CD8-positive, alpha-beta memory T cell (primary cell): ENCODE data around the gene TFCP2. TPM values are rescaled to one million over a fixed set of nuclear protein-coding genes. Genes with fewer than 3 reads are reported as not detected.
"Not testable (repeated sequence)": the region's sequence is repeated elsewhere in the genome, so short reads cannot be mapped to it uniquely, and the experiment has no call there.

Experiments
- CTCF ChIA-PET: fragments of 350-600 bp; sonication (Branson Sonifier 250); formaldehyde crosslinking; loops from one replicate; lab custom pipeline; 2021; ENCODE audit warnings: antibody characterized with exemption; lab: Charles Lee
- POLR2A ChIA-PET: fragments of 350-600 bp; sonication (Branson Sonifier 250); formaldehyde crosslinking; loops from one replicate; lab custom pipeline; 2021; ENCODE audit warnings: antibody characterized with exemption; lab: Charles Lee
- DNase-seq, 5 donors: peaks; one replicate each; pipeline versions ENCODE4 v3.0.0 to v3.0.0-alpha.2; 2020 to 2022; ENCODE audit warnings: mixed read lengths in 1 of 5
- H3K27ac ChIP-seq: one replicate; pipeline ENCODE4 v1.7.0; 2013; ENCODE audit warnings: low read depth, mild to moderate bottlenecking, low read length, moderate library complexity
- H3K27me3 ChIP-seq: 2 replicates; pipeline ENCODE4 v1.7.0; 2013; ENCODE audit warnings: low read length, mild to moderate bottlenecking; ENCODE audit not compliant: insufficient read depth, poor library complexity, severe bottlenecking
- H3K36me3 ChIP-seq: 2 replicates; pipeline ENCODE4 v1.7.0; 2013; ENCODE audit warnings: mild to moderate bottlenecking, low read length, moderate library complexity; ENCODE audit not compliant: insufficient read depth
- H3K4me1 ChIP-seq: 2 replicates; pipeline ENCODE4 v1.7.0; 2013; ENCODE audit warnings: mild to moderate bottlenecking, low read length, moderate library complexity; ENCODE audit not compliant: insufficient read depth
- H3K4me3 ChIP-seq: 2 replicates; pipeline ENCODE4 v1.7.0; 2013; ENCODE audit warnings: mild to moderate bottlenecking, low read length
- H3K9me3 ChIP-seq: 2 replicates; pipeline ENCODE4 v1.7.0; 2013; ENCODE audit warnings: mild to moderate bottlenecking, low read length
- H3K27ac Mint-ChIP-seq, 8 donors: one replicate each; pipeline ENCODE4 v1.8.0; 2020 to 2021; ENCODE audit warnings: mixed read lengths in 8 of 8, mild to moderate bottlenecking in 6 of 8, inconsistent platforms in 3 of 8, moderate library complexity in 3 of 8
- H3K27me3 Mint-ChIP-seq, 2 donors: one replicate each; pipeline ENCODE4 v1.8.0; 2020 to 2021; ENCODE audit warnings: mixed read lengths in 2 of 2, mild to moderate bottlenecking in 1 of 2, moderate library complexity in 1 of 2
- H3K36me3 Mint-ChIP-seq, 3 donors: one replicate each; pipeline ENCODE4 v1.8.0; 2020 to 2021; ENCODE audit warnings: mixed read lengths in 3 of 3, inconsistent platforms in 1 of 3, mild to moderate bottlenecking in 1 of 3
- H3K4me1 Mint-ChIP-seq, 3 donors: one replicate each; pipeline ENCODE4 v1.8.0; 2020 to 2021; ENCODE audit warnings: mixed read lengths in 3 of 3, inconsistent platforms in 1 of 3, mild to moderate bottlenecking in 1 of 3
- H3K4me3 Mint-ChIP-seq, 7 donors: one replicate each; pipeline ENCODE4 v1.8.0; 2020 to 2021; ENCODE audit warnings: mixed read lengths in 7 of 7, mild to moderate bottlenecking in 6 of 7, moderate library complexity in 4 of 7, inconsistent platforms in 2 of 7
- H3K9me3 Mint-ChIP-seq, 5 donors: one replicate each; pipeline ENCODE4 v1.8.0; 2020 to 2022; ENCODE audit warnings: mixed read lengths in 5 of 5, mild to moderate bottlenecking in 3 of 5, moderate library complexity in 2 of 5, inconsistent platforms in 1 of 5
- polyA plus RNA-seq: library from polyadenylated mRNA; unstranded; fragments of 300-500 nt; fragmentation: Illumina TruSeq; gene quantifications from one replicate; pipeline ENCODE4 v1.2.3, GENCODE V29; 2021
- total RNA-seq, 2 experiments: library from RNA; stranded (reverse); gene quantifications; one replicate each; pipeline ENCODE4 v1.2.3, GENCODE V29; 2021

The TFCP2 gene
- 10 to 100 TPM; 41.0 to 41.9 TPM for total RNA-seq
- polyA plus RNA-seq: 13.9 TPM

DNA sequence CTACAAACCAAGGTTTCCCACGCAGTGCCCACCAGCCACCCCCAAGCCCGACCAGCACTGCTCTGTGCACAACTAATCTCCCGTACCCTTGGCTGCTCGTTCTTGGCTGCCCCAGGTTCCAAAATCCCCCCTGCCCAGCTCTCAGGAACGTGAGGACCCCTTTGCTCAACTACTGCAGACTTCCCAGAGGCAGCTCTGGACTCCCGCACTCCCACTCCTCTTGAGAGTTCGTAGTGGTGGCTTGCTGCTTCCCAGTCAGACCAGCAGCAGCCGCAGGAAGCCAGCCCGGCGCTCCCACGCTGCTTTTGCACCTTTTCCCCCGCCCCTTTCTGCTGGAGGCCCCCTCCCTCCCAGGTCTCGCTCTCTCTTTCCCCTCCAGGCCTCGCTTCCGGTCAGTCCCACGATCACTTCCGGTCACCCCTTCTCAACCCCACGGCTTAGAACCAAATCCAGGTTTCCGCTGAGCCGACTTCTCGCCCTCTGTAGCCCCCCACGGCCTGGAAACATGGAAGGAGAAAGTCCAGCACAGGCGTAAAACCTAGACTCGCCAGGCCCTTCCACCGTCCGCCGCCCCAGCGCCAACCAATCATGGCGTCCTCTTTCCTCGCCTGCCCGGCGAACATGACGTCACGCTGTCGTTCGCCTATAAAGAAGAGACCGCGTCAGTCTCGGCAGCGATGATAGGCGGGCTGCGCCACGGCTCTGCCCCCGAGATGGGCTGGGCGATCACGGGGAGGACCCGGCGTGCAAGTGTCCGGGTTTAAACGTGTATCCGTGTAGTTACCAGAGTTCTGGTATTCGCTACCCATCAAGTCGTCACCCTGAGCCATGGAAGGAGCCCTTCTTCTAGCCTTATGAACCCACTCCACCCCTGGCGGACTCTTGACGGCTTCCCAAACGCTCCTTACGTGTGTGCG, at the start of gene TFCP2:
Gene TFCP2, minus strand, starts transcription at position 621 of the 917 bp plus-strand sequence. CDS start 713 bp downstream, outside the sequence.
- ChIA-PET POLR2A (interaction anchor here (0.6 kb wide), 1 partner anchor 16 kb away, joined by 3 read pairs; no protein-coding TSS in a partner anchor), CTCF (interaction anchor here (1.3 kb wide), 1 partner anchor 168 kb away, joined by 5 read pairs; no protein-coding TSS in a partner anchor)
- Mint-ChIP-seq H3K4me3 (peak within 1 kb of the TSS in 4 of 7 donors; percentile 79 to 87 (median 84)), H3K4me1 (peaks cover 7 to 18% (median 16%) of the 10 kb centered on the region in 3 donors), H3K27me3 (no peaks in the 10 kb centered on the region), H3K9me3 (no peaks in the 10 kb centered on the region), H3K27ac (peak within 1 kb of the TSS in 7 of 8 donors; percentile 74 to 93 (median 83)), H3K36me3 (peaks cover 0 to 6% (median 0%) of the 10 kb centered on the region in 3 donors)
- Histone ChIP-seq H3K4me1 (peaks cover 10% of the 10 kb centered on the region), H3K27me3 (no peaks in the 10 kb centered on the region), H3K27ac (peak within 1 kb of the TSS; percentile 99), H3K36me3 (no peaks in the 10 kb centered on the region), H3K9me3 (no peaks in the 10 kb centered on the region), H3K4me3 (peak within 1 kb of the TSS; percentile 94)
- DNase-seq: peak; percentile 89 to 95 (median 91)

- H3K4me3 ChIP-seq: no peak overlapping the region
- no peaks in the 10 kb centered on the region for H3K9me3 ChIP-seq
- H3K4me3 Mint-ChIP-seq: peak overlapping the region in 1 of 7 donors; percentile 18
- ChIA-PET POLR2A (no interaction called here), CTCF (no interaction called here)
- H3K4me1 ChIP-seq: peaks cover 12% of the 10 kb centered on the region
- peaks cover 14 to 26% (median 19%) of the 10 kb centered on the region in 3 donors for H3K4me1 Mint-ChIP-seq
- H3K27ac ChIP-seq: no peak overlapping the region
- no peaks in the 10 kb centered on the region for H3K9me3 Mint-ChIP-seq
- DNase-seq: no peak
- no peaks in the 10 kb centered on the region for H3K27me3 Mint-ChIP-seq
- H3K27ac Mint-ChIP-seq: peak overlapping the region in 1 of 8 donors; percentile 42
- no peaks in the 10 kb centered on the region for H3K36me3 ChIP-seq
- peaks cover 0 to 7% (median 3%) of the 10 kb centered on the region in 3 donors for H3K36me3 Mint-ChIP-seq
- no peaks in the 10 kb centered on the region for H3K27me3 ChIP-seq
Observed at GRCh38 chr12:51222461-51222860, 49.5 kb upstream of the TFCP2 start.

DNA sequence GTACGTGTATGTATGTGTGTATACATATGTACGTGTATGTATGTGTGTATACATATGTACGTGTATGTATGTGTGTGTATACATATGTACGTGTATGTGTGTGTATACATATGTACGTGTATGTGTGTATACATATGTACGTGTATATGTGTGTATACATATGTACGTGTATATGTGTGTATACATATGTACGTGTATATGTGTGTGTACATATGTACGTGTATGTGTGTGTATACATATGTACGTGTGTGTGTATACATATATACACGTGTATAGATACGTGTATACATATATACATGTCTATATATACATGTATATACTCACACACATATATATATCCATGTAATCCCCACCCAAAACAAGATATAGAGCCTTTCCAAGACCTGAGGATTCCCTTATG, 46.9 kb upstream of the TFCP2 start:
- POLR2A ChIA-PET, CTCF ChIA-PET: not testable (repeated sequence)
- peak overlapping the region in 4 of 7 donors; percentile 35 to 94 (median 76) for H3K4me3 Mint-ChIP-seq

DNA sequence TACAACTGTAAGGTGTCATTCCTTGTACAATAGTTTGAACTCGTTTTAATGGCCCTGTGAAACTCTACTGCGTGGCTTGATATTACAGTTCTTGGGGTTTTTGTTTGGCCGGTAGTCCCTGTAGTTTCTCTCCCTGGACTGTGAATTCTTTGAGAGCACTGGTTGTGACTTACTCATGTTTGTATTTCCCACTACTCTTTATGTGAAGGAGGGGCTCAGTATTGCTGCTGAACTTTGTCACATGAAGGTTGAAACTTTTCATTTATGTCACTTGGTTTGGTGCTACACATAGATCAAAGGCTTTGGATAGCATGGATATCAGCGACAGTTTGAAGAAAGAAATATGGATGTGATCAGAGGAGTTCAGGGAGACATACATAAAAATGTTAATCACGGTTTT, 46.4 kb upstream of the TFCP2 start:
- Mint-ChIP-seq H3K9me3 (no peaks in the 10 kb centered on the region), H3K4me1 (peaks cover 21 to 40% (median 22%) of the 10 kb centered on the region in 3 donors), H3K27ac (peak overlapping the region; percentile 77 to 99 (median 96)), H3K36me3 (peaks cover 0 to 10% (median 3%) of the 10 kb centered on the region in 3 donors), H3K27me3 (no peaks in the 10 kb centered on the region), H3K4me3 (peak overlapping the region; percentile 35 to 98 (median 93))
- Histone ChIP-seq H3K27me3 (no peaks in the 10 kb centered on the region), H3K36me3 (no peaks in the 10 kb centered on the region), H3K4me3 (peak overlapping the region; percentile 11), H3K4me1 (peaks cover 17% of the 10 kb centered on the region), H3K9me3 (no peaks in the 10 kb centered on the region), H3K27ac (peak overlapping the region; percentile 7)
- ChIA-PET CTCF (interaction anchor here (0.9 to 3.1 kb wide), 3 partner anchors 21 to 122 kb away, joined by 3 to 31 read pairs (median 6); partner anchors contain the start of gene DAZAP2), POLR2A (interaction anchor here (1.5 to 4.1 kb wide), 3 partner anchors 20 to 51 kb away, joined by 3 to 125 read pairs (median 8); partner anchors contain the start of genes DAZAP2 and SMAGP)
- no peak for DNase-seq

More for the DNA sequence above, 46.9 kb upstream of the TFCP2 start:
- H3K27me3 ChIP-seq, H3K36me3 ChIP-seq, DNase-seq, H3K9me3 ChIP-seq, H3K9me3 Mint-ChIP-seq, H3K4me3 ChIP-seq, H3K27me3 Mint-ChIP-seq, H3K27ac ChIP-seq: not testable (repeated sequence)
- Mint-ChIP-seq H3K27ac (peak overlapping the region in 4 of 8 donors; percentile 77 to 99 (median 94)), H3K4me1 (peaks cover 21 to 40% (median 22%) of the 10 kb centered on the region in 3 donors), H3K36me3 (peaks cover 0 to 12% (median 3%) of the 10 kb centered on the region in 3 donors)
- H3K4me1 ChIP-seq: peaks cover 17% of the 10 kb centered on the region

DNA sequence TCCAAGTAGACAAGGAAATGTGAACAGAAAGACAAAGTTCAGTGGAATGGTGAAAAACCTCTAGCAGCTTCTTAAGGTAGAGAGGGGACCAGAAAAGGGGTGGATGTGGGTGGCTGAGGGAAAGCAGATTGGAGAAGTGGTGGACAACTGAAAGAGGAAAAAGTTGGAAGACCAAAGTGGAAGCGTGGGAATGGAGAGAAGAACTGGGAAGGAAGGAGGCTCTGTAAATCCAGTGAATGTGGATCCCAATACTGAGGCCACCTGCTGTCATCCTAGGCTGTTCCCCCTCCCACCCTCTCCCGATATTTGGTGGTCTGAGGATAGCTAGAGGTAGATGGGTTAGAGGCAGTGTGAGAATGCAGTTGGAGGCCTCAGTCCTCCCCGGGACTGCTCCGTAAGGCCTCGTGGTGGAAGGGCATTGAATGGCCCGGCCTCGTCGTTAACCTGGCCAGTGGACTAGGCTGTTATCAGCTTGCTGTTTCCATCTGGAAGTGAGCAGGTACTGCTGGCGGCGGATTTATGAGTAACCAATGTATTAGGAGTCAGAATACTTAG, 45.7 kb upstream of the TFCP2 start:
- Histone ChIP-seq H3K4me3 (peak overlapping the region; percentile 96), H3K9me3 (no peaks in the 10 kb centered on the region), H3K36me3 (no peaks in the 10 kb centered on the region), H3K27ac (peak overlapping the region; percentile 90), H3K4me1 (peaks cover 17% of the 10 kb centered on the region), H3K27me3 (no peaks in the 10 kb centered on the region)
- Mint-ChIP-seq H3K4me3 (peak overlapping the region; percentile 92 to 98 (median 94)), H3K4me1 (peaks cover 22 to 40% (median 23%) of the 10 kb centered on the region in 3 donors), H3K36me3 (peaks cover 0 to 10% (median 3%) of the 10 kb centered on the region in 3 donors), H3K27ac (peak overlapping the region; percentile 90 to 99 (median 97)), H3K27me3 (no peaks in the 10 kb centered on the region), H3K9me3 (no peaks in the 10 kb centered on the region)
- no peak for DNase-seq
- ChIA-PET CTCF (interaction anchor here (0.8 to 3.1 kb wide), 13 partner anchors 9 to 193 kb away, joined by 3 to 31 read pairs (median 5); partner anchors contain the start of genes DAZAP2 and SLC11A2), POLR2A (interaction anchor here (0.8 to 4.1 kb wide), 12 partner anchors 21 to 602 kb away, joined by 3 to 125 read pairs (median 6); partner anchors contain the start of genes CSRNP2, DAZAP2, SLC11A2 and SMAGP)

DNA sequence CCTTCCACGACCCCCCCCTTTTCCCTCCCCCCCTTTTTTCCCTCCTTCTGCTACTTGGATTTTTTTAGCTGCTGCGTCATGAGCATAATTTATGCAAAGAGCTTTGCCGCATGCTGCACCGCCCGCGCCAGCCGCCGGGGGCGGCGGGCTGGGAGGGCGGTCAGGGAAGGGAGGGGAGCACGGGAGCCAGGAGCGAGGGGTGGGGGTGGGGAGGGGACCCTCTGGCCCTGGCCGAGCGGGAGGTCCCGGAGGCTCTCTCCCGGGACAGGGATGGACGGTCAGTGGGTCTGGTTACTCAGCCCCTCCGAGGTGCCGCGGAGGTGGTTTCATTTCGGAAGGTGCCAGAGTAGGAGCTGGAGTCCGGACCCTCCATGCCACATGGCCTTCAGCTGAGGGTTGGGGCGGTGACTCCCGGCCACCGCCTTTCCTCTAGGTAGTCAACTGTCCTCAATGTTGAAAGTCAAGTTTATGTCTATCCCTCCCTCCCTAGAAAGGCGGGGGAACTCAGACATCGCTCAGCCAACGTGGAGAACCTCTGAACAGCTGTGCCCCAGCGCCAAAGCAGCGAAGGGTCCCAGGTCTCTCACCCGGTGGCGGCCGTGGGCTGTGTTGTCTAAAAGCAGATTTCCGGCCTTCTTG, 45.2 kb upstream of the TFCP2 start, which contains the start of gene POU6F1:
Gene POU6F1, minus strand, starts transcription at position 95 of the 639 bp plus-strand sequence. CDS start 11,226 bp downstream, outside the sequence.
- H3K4me1 Mint-ChIP-seq: peaks cover 22 to 40% (median 23%) of the 10 kb centered on the region in 3 donors
- H3K27me3 Mint-ChIP-seq: no peaks in the 10 kb centered on the region
- Histone ChIP-seq H3K9me3 (no peaks in the 10 kb centered on the region), H3K36me3 (no peaks in the 10 kb centered on the region), H3K27me3 (no peaks in the 10 kb centered on the region), H3K4me1 (peaks cover 17% of the 10 kb centered on the region), H3K27ac (peak within 1 kb of the TSS; percentile 90), H3K4me3 (peak within 1 kb of the TSS; percentile 96)
- H3K9me3 Mint-ChIP-seq: no peaks in the 10 kb centered on the region
- ChIA-PET CTCF (interaction anchor here (0.6 to 3.1 kb wide), 16 partner anchors 9 to 1272 kb away, joined by 3 to 31 read pairs (median 4); partner anchors contain the start of genes DAZAP2 and SLC11A2), POLR2A (interaction anchor here (0.5 to 4.1 kb wide), 24 partner anchors 13 to 1788 kb away, joined by 3 to 125 read pairs (median 6); partner anchors contain the start of genes BIN2, CSRNP2, DAZAP2 and EIF4B)
- H3K27ac Mint-ChIP-seq: peak within 1 kb of the TSS; percentile 91 to 99 (median 97)
- peak; percentile 55 to 81 (median 73) for DNase-seq
- peak within 1 kb of the TSS; percentile 92 to 98 (median 94) for H3K4me3 Mint-ChIP-seq
- H3K36me3 Mint-ChIP-seq: peaks cover 0 to 10% (median 3%) of the 10 kb centered on the region in 3 donors
